ENCODE measurements around the gene RBP3.

RBP3 gene

GRCh38 chr10:47318706-47319105 lies 29.5 kb upstream of the RBP3 start:
- DNase-seq (ENCODE audit: low spot score), result no peak

GRCh38 chr10:47319784-47320183 lies 28.4 kb upstream of the RBP3 start:
- no peak for DNase-seq (ENCODE audit: low spot score)

- no peak for DNase-seq (ENCODE audit: low spot score)
Observed at GRCh38 chr10:47320812-47321211, 27.4 kb upstream of the RBP3 start.

- DNase-seq (ENCODE audit: low spot score), result no peak
Observed at GRCh38 chr10:47321521-47322195, 26.5 kb upstream of the RBP3 start.

DNA sequence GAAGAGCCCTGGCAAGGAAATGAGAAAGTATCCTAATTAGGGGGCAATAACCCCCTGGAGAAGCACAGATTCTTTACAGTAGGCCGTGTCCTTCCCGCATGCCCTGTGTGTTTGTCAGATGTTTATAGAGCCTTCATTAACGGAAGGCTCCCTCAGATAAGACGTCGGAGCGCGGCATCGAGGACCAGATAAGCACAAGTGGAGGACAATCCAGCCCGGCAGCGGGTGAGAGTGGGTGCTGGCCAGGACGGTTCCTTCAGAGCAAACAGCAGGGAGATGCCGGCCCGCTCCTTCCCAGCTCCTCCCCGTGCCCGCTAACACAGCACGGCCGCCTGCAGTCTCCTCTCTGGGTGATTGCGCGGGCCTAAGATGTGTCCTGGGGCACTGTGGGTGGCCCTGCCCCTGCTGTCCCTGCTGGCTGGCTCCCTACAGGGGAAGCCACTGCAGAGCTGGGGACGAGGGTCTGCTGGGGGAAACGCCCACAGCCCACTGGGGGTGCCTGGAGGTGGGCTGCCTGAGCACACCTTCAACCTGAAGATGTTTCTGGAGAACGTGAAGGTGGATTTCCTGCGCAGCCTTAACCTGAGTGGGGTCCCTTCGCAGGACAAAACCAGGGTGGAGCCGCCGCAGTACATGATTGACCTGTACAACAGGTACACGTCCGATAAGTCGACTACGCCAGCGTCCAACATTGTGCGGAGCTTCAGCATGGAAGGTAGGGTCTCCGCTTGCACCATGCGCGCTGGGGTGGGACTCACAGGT lies 25.7 kb upstream of the RBP3 start, which contains the start of gene GDF2:
Gene GDF2, plus strand, starts transcription at position 155 of the 762 bp plus-strand sequence. Its CDS starts 215 bp downstream, at position 370.
- DNase-seq (ENCODE audit: low spot score), result no peak

DNA sequence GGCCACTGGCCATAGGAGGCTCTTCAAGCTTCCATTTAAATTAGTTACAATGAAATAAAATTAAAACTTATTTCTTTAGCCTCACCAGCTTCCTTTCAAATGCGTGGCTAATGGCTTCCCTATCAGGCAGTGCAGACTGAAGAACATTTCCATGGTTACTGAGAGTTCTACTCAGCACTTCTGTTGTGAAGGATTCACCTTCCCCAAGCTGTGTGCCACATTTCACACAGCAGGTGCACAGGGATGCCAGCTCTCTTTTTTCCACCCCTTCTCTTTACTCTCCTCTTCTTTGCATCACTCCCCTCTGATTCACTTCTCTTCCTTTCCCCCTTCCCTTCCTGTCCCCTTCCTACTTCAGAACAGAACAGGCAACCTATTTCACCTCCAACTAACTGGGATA lies 25.1 kb upstream of the RBP3 start:
- DNase-seq (ENCODE audit: low spot score), result no peak

DNA sequence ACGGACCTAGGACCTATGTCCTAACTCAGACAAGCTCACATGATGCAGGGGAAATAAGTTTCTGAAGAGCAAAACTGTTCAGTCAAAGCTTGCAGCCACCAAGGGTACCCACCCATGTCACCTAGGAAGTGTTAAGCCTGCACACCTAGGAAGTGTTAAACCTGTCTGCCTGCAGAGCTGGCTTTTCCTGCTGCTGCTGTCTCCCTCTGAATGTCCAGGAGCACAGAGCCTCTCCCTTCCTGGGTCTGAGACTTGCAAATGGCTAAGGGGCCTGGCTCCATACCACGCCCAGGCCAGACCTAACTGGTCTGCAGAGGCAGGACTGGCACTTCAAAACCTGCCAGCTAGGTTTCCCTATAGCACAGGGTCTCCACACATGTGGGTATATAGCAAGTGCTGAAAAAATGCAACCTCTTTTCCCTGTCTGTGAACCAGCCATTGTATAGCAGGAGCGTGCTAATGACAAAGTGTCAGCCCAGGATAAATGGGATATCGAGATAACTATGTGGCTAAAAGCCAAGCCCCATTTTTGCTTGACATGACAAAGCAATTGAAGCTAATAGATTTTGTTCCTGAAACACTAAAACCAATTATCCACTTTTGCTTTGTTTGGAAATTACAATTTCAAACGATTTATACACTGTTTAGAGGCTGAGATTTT lies 24.4 kb upstream of the RBP3 start:
- no peak for DNase-seq (ENCODE audit: low spot score)

DNA sequence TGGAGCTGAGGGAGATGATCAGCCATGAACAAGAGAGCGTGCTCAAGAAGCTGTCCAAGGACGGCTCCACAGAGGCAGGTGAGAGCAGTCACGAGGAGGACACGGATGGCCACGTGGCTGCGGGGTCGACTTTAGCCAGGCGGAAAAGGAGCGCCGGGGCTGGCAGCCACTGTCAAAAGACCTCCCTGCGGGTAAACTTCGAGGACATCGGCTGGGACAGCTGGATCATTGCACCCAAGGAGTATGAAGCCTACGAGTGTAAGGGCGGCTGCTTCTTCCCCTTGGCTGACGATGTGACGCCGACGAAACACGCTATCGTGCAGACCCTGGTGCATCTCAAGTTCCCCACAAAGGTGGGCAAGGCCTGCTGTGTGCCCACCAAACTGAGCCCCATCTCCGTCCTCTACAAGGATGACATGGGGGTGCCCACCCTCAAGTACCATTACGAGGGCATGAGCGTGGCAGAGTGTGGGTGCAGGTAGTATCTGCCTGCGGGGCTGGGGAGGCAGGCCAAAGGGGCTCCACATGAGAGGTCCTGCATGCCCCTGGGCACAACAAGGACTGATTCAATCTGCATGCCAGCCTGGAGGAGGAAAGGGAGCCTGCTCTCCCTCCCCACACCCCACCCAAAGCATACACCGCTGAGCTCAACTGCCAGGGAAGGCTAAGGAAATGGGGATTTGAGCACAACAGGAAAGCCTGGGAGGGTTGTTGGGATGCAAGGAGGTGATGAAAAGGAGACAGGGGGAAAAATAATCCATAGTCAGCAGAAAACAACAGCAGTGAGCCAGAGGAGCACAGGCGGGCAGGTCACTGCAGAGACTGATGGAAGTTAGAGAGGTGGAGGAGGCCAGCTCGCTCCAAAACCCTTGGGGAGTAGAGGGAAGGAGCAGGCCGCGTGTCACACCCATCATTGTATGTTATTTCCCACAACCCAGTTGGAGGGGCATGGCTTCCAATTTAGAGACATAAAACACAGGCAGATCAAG lies 22.6 kb upstream of the RBP3 start:
- DNase-seq (ENCODE audit: low spot score), result no peak

- DNase-seq (ENCODE audit: low spot score), result no peak
Observed at GRCh38 chr10:47326306-47326926, 21.7 kb upstream of the RBP3 start.

GRCh38 chr10:47326927-47327330 lies 21.2 kb upstream of the RBP3 start:
- DNase-seq (ENCODE audit: low spot score), result no peak

- no peak for DNase-seq (ENCODE audit: low spot score)
Observed at GRCh38 chr10:47329855-47330254, 18.3 kb upstream of the RBP3 start.

GRCh38 chr10:47330366-47330765 lies 17.8 kb upstream of the RBP3 start:
- DNase-seq (ENCODE audit: low spot score), result no peak

GRCh38 chr10:47330804-47331203 lies 17.4 kb upstream of the RBP3 start:
- DNase-seq (ENCODE audit: low spot score), result no peak

- no peak for DNase-seq (ENCODE audit: low spot score)
Observed at GRCh38 chr10:47331491-47331890, 16.7 kb upstream of the RBP3 start.

DNA sequence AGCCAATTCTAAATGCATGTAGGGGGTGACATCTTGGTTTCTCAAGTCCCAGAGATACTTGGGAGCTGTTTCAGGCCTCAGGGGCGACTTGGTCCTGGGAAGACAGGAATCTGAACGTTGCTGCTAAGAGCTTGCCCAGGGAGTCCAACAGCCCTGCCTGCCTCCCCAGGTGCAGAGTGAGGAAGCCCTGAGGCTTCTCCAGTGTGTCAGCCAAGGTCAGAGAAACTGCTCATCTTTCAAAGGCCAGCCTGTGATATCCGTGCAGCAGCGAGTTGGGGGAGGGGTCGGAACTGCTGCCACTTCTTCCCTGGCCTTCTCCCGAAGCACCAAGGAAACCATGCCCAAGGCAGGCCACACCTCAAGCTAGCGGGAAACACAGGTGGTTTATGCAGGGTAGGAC lies 16.2 kb upstream of the RBP3 start:
- DNase-seq (ENCODE audit: low spot score), result no peak

DNA sequence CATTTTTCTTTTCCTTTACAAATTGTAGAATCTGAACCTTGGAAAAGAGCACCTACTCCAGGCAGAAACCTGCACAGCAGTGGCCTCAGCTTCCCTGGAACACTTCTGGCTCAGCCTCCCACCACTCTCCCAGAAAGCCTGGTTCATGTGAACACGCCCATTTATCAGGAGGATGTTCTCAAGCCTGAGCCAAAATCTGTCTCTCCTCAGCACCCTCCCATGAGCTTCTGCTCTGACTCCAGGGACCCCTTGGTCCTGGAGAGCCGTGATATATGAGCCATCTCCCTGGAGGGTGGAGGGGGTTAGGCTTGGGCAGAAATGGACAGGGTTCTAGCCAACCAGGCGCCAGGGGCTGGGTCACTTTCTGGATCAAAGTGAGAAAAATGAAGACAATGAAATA lies 15.8 kb upstream of the RBP3 start:
- DNase-seq (ENCODE audit: low spot score), result no peak

- DNase-seq (ENCODE audit: low spot score), result no peak
Observed at GRCh38 chr10:47332946-47333345, 15.2 kb upstream of the RBP3 start.

DNA sequence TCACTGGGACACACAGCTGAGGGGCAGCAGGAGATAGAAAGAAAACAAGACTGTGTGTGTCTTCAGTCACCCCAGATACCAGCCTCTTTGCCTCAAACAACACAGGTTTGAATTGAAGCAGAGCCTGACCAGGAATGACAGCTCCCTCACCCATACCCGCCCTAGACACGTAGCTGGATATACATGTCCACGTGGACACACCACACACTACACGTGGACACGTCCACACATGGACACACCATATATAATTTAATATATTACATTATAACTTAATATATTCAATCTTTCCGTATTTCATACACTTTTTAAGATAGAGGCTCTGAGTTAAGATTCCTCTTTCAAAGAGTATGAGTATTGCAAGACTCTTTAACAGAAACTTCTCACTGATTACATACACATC lies 14.6 kb upstream of the RBP3 start:
- no peak for DNase-seq (ENCODE audit: low spot score)

DNA sequence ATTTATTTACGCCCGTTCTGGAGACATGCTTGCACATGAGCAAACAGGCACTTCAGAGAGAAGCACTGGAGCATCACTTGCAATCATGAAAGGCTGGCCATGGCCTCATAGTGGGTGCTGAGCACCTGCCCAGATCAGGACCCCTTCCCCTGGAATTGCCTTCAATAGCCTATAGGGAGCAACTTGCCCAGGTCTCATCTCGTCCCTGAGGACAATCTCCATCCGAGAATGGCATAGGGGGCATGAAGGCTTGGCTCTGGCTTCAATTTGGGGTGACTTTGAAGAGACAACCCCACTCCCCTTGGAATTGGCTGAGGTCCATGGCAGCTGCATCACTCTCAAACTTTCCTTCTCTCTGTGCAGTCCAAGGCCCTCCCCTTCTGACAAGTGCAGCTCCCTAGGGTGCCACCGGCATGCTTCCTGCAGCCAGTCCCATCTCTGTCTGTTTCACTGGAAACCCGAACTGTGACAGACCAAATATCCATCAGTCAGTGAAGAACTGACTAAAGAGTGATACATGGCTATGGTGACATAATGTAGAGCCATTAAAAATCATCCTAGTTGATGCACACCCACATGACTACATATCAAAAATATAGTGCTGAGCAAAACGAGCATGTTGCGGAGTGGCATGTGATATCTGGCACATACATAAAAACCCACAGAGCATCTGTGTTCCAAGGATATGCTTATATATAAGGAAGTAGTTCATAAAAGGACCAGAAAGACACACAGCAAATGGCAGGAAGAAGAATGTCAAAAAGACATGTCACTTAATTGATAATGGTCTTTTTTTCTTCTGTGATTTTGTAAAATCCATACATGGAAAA lies 13.5 kb upstream of the RBP3 start:
- DNase-seq (ENCODE audit: low spot score), result no peak

- no peak for DNase-seq (ENCODE audit: low spot score)
Observed at GRCh38 chr10:47335906-47336305, 12.3 kb upstream of the RBP3 start.

All from HuH-7.5 (cell line).